GM21526 (cell line): ENCODE data around the gene CDC25C.

Experiments used
- ATAC-seq: cut with Tn5 transposase; IDR thresholded peaks from one replicate; pipeline ENCODE4 v1.9.1; 2021; ENCODE audit warnings: moderate library complexity; ENCODE audit not compliant: unreplicated experiment, low FRiP score

The CDC25C gene

DNA sequence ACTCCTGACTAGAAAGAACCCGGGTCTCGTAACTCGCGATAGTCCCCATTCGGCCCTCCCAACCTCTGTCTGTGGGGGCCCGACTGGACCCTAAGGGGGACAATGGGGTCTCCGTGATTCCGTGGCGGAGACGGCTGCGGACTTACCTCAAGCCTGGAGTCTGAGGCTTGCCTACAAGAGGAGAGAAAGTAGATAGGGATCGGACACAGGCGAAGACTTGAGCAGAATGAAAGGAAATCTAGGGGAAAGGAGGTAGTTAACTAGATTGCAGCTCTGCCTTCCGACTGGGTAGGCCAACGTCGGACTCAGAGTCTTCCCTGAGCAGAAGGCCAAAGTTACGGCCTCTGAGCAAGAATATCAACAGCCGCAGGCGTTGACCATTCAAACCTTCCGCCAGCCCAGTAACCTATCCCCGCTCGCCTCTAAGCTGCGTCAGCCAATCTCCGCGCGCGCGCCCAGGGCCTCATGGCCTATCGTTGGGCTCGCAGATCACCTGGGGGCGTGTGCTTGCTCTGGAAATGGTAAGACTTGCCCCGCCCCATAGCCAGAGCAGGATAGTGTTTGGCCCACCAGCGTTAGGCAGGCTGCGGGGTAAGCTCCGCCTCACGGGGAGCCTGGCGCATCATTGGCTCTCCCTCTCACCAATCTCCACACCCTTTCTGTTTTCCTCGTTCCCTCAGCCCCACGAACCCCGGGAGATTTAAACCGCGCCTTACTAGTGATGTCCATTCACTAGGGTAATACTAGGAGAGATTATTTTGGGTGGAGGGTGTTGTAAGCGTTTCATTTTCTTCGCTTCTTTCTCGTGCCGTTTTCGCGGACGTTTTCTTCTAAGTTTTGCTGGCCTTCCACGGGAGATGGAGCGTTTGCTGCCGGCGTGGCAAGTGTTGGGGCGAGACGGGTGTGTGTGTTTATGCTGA is at the start of gene CDC25C:
TSS of gene CDC25C (minus strand) at position 356 of the 920 bp plus-strand sequence. CDS start 624 bp downstream, outside the sequence.
- peak; percentile 98 for ATAC-seq

DNA sequence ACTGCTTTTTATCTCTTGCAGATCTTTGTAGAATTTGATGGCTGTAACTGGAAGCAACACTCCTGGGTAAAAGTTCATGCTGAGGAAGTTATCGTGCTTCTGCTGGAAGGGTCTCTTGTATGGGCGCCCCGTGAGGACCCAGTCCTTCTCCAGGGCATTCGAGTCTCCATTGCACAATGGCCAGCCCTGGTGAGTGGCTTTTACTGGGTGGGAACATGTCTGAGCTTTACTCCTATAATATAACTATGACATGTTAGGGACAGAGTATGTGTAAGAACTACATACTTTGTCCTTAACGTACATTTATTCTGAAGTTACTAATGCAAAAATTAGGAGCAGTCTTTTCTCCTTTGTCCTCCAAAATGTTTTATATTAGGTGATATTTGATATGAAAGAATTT is 41.0 kb upstream of the CDC25C start:
- no peak for ATAC-seq

DNA sequence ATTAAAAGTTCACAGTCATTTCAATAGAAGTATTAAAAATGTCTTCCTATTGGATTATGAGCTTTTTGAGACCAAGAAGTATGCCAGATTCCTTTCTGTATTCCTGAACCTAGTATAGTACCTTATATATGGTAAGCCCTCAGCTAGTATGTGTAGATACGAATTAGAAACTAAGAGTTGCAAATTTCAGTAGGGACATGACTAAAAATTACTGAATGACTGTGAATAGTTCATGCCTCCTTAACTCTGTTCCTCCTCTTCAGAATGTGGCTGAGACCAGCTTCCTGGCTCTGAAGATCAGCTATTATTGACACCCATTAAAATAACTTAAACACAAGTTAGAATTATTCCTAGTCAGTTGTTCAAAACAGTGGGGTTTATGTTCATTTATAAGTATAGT is 40.6 kb upstream of the CDC25C start:
- ATAC-seq: peak; percentile 57

GRCh38 chr5:138371454-138371853 is 39.9 kb upstream of the CDC25C start:
- no peak for ATAC-seq

DNA sequence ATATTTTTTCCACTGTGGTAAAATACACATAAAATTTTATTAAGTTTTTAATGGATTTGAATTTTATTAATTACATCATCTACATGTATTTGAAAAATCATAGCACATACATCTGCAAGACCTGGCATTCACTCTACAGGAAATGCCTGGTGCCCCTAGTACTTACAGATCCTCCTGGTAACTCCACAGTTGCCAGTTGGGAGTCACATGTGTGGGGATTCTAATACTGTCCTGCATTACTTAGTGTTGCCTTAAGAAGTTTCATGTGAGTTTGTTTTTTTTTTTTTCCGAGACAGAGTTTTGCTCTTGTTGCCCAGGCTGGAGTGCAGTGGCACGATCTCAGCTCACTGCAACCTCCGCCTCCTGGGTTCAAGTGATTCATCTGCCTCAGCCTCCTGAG is 38.9 kb upstream of the CDC25C start:
- ATAC-seq: no peak

- no peak for ATAC-seq
These were observed 38.1 kb upstream of the CDC25C start for GRCh38 chr5:138369706-138370105.

GRCh38 chr5:138369261-138369660 is 37.7 kb upstream of the CDC25C start:
- ATAC-seq: no peak

DNA sequence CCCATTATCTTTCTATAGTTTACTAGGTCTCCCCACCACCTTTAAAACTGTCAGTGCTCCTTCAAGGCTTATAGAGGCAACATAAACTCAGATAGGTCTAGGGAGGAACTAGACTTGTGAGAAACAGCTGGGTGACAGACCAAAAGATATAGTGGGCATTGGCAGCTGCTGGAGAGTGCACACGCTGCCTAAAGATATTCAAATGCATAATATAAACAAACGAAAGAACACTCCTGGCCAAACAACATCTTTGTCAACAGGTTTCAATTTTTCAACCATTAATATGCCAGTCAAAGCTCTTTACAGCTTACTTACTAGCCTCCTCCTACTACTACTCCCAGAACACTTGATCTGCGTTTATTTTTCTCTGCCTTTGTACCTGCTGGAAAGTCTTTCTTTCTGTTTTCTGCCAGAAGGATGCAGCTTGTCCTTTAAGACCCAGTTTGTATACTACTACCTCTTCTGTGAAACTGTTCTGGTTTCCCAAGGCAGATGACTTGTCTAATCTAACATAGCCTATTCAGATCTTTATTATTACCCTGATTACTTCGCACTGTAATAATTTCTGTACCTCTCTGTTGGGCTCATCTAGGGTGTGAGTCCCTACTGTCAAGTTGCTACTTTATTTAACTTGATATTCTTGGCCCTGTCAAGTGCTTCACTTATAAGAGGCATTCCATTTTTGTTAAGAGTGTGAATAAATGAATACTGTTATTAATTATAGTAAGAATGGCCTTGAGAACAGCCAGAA is 35.2 kb upstream of the CDC25C start:
- no peak for ATAC-seq

DNA sequence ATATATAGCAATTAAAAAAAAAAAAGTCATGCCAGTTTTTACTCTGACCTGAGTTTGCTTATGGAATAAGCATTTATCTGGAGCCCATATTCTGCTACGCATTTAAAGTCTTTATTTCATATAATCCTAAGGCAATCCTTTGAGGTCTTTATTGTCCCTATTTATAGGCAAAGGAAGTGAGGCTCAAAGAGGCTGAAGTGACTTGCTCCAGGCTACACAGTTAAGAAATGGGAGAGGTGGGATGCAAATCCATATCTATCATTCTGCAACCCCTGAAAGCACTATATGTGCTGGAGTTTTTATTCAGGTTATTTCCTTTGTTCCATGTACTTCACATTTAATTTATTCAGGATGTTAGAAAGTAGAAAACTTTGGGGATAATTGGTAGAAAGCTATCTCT is 33.0 kb upstream of the CDC25C start:
- ATAC-seq: no peak

DNA sequence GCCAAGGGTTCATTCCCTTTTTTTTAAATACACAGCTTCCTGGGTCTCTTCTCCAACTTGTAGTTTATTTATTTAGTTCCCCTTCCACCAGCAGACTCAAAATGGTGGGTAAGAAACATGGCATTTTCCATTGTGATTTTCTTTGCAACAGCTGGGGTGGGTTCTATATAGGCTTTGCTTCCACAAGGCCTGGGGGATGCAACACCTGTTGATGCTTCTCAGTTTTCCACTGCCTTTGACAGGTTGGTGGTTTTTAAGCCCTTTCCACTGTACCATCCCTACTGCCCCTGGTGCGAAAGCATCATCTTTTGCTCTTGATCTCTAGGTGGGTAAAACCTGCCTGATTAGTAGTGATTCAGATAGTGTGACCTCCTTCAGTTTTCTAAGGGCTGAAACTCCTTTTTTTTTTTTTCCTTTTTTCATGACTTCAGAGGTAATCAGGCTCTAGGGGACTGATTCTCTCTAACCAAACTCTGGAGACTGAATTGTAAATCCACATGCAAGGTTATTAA is 29.4 kb upstream of the CDC25C start:
- ATAC-seq: no peak

DNA sequence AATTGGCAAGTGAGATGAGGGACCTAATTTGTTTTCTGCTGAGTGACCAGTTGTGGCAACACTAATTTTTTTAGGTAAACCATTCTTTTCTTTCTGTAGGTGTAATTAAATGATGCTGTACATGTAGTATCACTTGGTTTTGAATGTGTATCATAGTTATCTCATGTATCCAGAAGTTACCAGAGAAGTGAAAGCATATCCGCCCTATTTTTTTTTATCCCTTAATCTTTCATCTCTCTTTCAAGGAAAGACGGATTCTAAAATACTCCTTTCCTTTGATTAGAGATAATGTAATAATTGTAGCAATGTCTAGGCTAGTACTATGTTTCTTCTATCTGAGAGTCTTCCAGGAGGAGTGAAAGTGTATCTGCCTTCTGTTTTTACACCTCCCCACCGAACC is 28.0 kb upstream of the CDC25C start:
- no peak for ATAC-seq

- ATAC-seq: peak; percentile 40
These were observed 23.3 kb upstream of the CDC25C start for GRCh38 chr5:138354926-138355378.

GRCh38 chr5:138354387-138354786 is 22.8 kb upstream of the CDC25C start:
- no peak for ATAC-seq

DNA sequence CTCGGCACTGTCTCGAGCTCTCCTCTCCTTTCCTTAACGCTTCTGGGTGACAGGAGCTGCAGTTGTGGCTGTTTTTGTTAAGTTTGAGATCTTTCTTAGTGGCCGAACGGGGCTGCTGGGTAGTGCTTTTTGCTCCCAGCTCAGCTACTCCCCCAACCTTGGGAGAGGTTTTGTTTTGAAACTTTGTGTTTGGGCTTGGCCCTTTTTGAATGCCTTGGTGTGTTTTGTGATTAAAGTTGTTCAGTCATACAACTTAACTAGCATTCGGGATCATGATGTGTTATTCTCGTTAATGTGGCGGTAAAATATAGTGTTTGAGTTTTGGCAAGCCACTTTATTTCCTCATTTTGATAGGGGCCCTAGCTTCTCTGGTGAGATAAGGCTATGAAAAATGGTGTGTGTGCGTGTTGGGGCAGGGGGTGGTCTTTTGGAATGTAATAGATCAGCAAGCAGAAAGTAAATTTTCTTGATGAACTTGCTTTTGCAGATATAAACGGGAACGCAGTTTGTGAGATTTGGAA is 22.0 kb upstream of the CDC25C start:
- ATAC-seq: no peak

GRCh38 chr5:138352722-138353559 is 21.3 kb upstream of the CDC25C start:
- ATAC-seq: peak; percentile 36

DNA sequence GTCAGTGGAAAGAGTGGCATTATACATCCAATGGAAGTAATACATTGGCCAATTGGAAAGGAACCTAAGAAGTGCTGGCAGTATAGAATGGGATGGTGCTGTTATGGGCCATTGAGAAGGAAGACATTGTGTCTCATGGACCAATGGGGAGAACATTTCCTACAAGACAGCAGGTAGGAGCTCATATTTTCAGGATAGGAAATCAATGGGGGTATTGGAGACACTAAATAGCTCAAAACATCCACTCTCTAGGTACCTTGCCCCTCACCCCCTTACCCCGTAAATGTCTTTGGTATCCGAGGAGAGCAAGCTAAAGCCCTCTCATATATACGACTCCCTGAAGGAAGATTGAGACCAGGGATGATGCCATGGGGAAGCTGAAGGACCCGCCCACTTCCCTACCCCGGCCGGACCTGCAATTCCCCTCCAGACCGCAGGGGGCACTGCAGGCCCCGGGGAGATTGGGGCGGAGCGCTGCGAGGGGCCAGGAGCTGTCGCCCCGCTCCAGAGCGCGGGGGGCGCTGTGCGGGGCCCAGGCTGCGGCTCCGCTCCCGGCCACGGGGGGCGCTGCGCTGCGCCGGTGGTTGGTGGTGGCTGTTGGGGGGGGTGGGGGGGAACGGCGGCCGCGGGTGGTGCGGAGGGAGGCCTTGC is 20.6 kb upstream of the CDC25C start, which contains the start of gene KDM3B:
TSS of gene KDM3B (plus strand) at position 615 of the 651 bp plus-strand sequence. CDS start 111 bp downstream, outside the sequence.
- peak; percentile 59 for ATAC-seq

DNA sequence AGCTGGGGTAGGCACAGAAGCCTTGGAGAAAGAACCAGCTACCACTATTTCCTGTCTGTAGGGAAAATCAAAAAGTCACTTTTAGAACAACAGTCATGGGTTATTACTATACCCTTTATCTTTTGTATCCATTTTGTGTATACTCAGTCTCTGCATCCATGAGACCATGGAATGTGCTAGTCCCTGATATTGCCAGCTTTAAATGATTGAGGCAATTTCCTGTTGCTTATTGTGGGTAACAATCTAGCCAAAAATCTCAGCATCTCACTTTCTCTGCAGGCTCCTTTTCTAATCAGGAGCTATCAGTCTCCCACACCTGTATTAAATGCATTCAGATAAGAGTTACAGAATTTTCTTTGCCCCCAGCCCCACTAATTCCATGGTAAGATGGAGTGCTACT is 19.9 kb upstream of the CDC25C start:
- ATAC-seq: no peak

- no peak for ATAC-seq
These were observed 19.5 kb upstream of the CDC25C start for GRCh38 chr5:138351056-138351455.

- no peak for ATAC-seq
These were observed 18.9 kb upstream of the CDC25C start for GRCh38 chr5:138350563-138350890.
